NCI-H510A treated with DMSO at 0.1 percent for 48 hours (cell line): Measurements from ENCODE around the gene FGGY.

Experiments
- DNase-seq: peaks from one replicate; lab custom pipeline; 2025; lab: John Stamatoyannopoulos, UW

Gene FGGY

GRCh38 chr1:59765011-59765730 is 468.3 kb downstream of the FGGY start:
- peak; percentile 87 for DNase-seq

GRCh38 chr1:59766227-59766855 is 469.4 kb downstream of the FGGY start:
- peak; percentile 25 for DNase-seq

GRCh38 chr1:59767119-59767518 is 470.2 kb downstream of the FGGY start:
- DNase-seq = peak; percentile 26

GRCh38 chr1:59768792-59769735 is 472.2 kb downstream of the FGGY start:
- DNase-seq = peak; percentile 91

- peak; percentile 49 for DNase-seq
Observed at GRCh38 chr1:59769736-59770095, 472.8 kb downstream of the FGGY start.

- DNase-seq = no peak
Observed at GRCh38 chr1:59771361-59771760, 474.5 kb downstream of the FGGY start.

- no peak for DNase-seq
Observed at GRCh38 chr1:59775480-59775879, 478.6 kb downstream of the FGGY start.

GRCh38 chr1:59776960-59777852 is 480.3 kb downstream of the FGGY start:
- DNase-seq = no peak

GRCh38 chr1:59779949-59780348 is 483.1 kb downstream of the FGGY start:
- DNase-seq = no peak

- no peak for DNase-seq
Observed at GRCh38 chr1:59788825-59789224, 491.9 kb downstream of the FGGY start.

- no peak for DNase-seq
Observed at GRCh38 chr1:59798600-59798999, 501.7 kb downstream of the FGGY start.

- no peak for DNase-seq
Observed at GRCh38 chr1:59803458-59804038, 506.7 kb downstream of the FGGY start.

- DNase-seq = no peak
Observed at GRCh38 chr1:59804301-59804700, 507.4 kb downstream of the FGGY start.

- no peak for DNase-seq
Observed at GRCh38 chr1:59805554-59805953, 508.7 kb downstream of the FGGY start.
